Transverse colon (tissue), 4 donors: Measurements from ENCODE around the gene SMIM28.

Experiments
- CTCF ChIP-seq, 5 experiments: fragments of 200-600 bp in 3 of 5; fragments of 450-650 bp in 2 of 5; sonication (generic) in 3 of 5; IDR thresholded peaks; 1 replicate in 2 of 5; 2 replicates in 3 of 5; pipeline ENCODE4 v1.5.1; 2016 to 2017; ENCODE audit warnings: antibody characterized with exemption in 5 of 5, inconsistent platforms in 3 of 5, mild to moderate bottlenecking in 2 of 5, moderate library complexity in 1 of 5
- POLR2AphosphoS5 ChIP-seq, 3 donors: sonication (generic); formaldehyde crosslinking; IDR thresholded peaks; one replicate each; pipeline ENCODE4 v1.6.1; 2016; ENCODE audit warnings: antibody characterized with exemption in 3 of 3

- no peak for TF ChIP-seq POLR2AphosphoS5 (IDR thresholded peaks at IDR 0.05)
- no peak for TF ChIP-seq CTCF (IDR thresholded peaks at IDR 0.05)
Measured at GRCh38 chr6:138393871-138394783, 16.4 kb downstream of the SMIM28 start.
